ENCODE data around the gene RMC1.
A peak's percentile ranks its signal among the peaks of the same experiment; 100 is the strongest.
"Not testable (repeated sequence)": the region's sequence is repeated elsewhere in the genome, so short reads cannot be mapped to it uniquely, and the experiment has no call there.

RMC1 gene

DNA sequence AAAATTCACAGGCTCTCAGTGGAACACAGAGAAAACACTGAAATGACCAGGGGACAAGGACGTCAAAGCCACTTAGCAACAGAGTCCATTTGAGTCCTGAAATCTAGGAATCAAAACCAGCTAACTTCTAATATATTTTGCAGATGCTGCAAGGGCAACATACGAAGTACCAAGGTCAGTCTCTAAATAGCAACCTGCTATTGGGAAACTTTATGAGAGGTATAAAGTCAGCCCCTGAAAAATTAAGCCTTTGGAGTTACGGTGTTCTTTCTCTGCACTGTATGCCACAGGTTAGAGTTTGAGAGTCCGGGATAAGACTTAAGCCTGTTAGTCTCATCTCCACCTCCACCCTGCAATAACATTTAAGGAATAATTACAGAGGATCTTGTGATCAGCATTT lies 69.7 kb downstream of the RMC1 start:
- Histone ChIP-seq H3K56ac (ENCODE audit: low read length) (no peak overlapping the region), H3K9ac (ENCODE audit: low read length) (no peak overlapping the region), H3K4me2 (ENCODE audit: low read length) (no peak overlapping the region), H3K4me3 (ENCODE audit: low read length) (no peak overlapping the region), H2BK120ac (ENCODE audit: low read depth, low read length) (no peak overlapping the region), H3K79me2 (ENCODE audit: control insufficient read depth, insufficient read depth, low read length) (peaks cover 3% of the 10 kb centered on the region), H3K27me3 (ENCODE audit: insufficient read depth, low read length, poor library complexity) (no peaks in the 10 kb centered on the region), H2BK15ac (replicated peaks; ENCODE audit: low read depth) (no peak overlapping the region), H3K27ac (ENCODE audit: low read depth, low read length) (no peak overlapping the region), H3K4me1 (ENCODE audit: control insufficient read depth, low read depth, low read length) (no peaks in the 10 kb centered on the region), H3K79me1 (ENCODE audit: low read length) (peaks cover 7% of the 10 kb centered on the region), H3K18ac (ENCODE audit: low read length) (no peak overlapping the region), H4K5ac (ENCODE audit: low read length) (no peak overlapping the region), H3K4ac (ENCODE audit: low read depth, low read length) (no peak overlapping the region), H2BK5ac (ENCODE audit: low read length) (no peak overlapping the region), H2AK5ac (ENCODE audit: low read length) (no peak overlapping the region), H3K36me3 (ENCODE audit: control insufficient read depth, insufficient read depth, low read length) (peaks cover 8% of the 10 kb centered on the region), H3K23ac (ENCODE audit: low read length) (no peak overlapping the region), H4K8ac (ENCODE audit: low read depth, low read length) (no peak overlapping the region)
- WGBS (ENCODE audit: extremely low coverage, insufficient coverage, low lambda C conversion rate): no CpG with 5 or more reads among the region's 4 CpGs
- DNase-seq: no peak

DNA sequence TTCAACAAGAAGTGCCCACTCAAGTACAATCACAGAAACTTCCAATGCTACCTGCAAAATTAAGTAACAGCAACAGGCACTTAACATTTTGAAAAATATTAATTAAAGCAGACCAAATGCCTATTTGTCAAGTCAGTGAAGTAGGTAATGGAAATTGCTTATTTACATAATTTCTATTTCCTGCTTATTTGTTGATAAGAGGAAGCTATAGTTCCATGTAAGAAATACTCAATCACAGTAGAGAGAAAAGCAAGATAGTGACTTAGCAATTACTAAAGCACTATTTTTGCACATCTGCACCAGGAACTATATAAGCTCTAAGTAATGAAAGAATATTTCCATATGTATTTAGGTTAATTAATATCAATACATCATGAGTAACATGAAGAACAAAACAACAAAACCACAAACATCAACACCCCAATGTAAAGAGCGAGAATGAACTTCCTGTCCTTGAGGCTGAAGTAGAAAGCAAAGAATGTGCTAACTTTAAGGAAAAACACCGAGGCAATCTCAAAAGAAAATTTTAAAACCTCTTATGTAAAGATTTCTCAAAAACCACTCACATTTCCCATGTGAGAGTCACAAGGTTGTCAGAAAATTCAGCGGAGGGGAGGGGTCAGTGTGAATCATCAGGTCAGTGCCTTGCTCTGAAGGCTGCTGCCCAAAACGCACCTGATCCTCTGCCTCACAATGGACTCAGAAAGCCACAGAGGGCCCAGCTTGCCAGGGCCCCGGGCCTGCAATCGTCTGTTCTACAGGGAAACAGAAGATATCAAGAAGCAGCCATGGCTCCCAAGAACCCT lies 70.5 kb downstream of the RMC1 start:
- WGBS (ENCODE audit: extremely low coverage, insufficient coverage, low lambda C conversion rate): no CpG with 5 or more reads among the region's 6 CpGs

DNA sequence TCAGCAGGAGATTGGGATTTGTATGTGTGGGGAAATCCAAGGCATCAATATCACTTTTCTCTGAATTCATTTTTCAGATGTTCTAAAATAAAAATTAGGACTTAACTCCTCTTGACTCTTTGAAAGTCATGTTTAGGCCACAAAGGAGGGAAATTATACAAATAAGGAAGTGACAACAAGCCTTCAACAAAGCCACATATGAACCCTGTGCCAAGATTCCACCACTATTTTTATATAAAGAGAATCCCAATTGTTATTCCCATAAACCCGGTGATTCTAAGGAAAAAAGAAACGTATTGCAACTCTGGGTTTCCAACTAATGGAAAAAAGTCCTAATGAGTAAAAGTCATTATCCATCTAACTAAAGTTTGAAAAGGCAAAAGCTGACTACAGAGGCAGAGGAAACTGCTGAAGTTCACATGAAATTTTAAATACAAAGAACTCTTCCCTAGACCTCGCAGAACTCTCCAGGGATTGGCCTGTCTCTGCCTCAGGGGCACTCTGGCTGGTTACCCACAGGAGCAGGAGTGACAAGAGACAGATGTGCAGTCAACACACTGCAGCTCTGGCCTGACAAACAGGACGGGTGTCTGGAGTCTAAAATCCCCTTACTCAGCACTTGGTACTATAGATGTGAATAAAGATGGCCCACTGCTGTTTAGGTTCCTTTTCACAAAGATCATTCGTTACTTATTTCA lies 71.4 kb downstream of the RMC1 start:
- Histone ChIP-seq H3K18ac (ENCODE audit: low read length) (no peak overlapping the region), H3K56ac (ENCODE audit: low read length) (no peak overlapping the region), H3K79me1 (ENCODE audit: low read length) (peaks cover 18% of the 10 kb centered on the region), H2AK5ac (ENCODE audit: low read length) (no peak overlapping the region), H3K79me2 (ENCODE audit: control insufficient read depth, insufficient read depth, low read length) (peaks cover 14% of the 10 kb centered on the region), H3K36me3 (ENCODE audit: control insufficient read depth, insufficient read depth, low read length) (peaks cover 6% of the 10 kb centered on the region), H2BK15ac (replicated peaks; ENCODE audit: low read depth) (no peak overlapping the region), H3K4me3 (ENCODE audit: low read length) (no peak overlapping the region), H2BK5ac (ENCODE audit: low read length) (no peak overlapping the region), H3K9ac (ENCODE audit: low read length) (no peak overlapping the region), H3K4ac (ENCODE audit: low read depth, low read length) (no peak overlapping the region), H3K27me3 (ENCODE audit: insufficient read depth, low read length, poor library complexity) (no peaks in the 10 kb centered on the region), H3K23ac (ENCODE audit: low read length) (no peak overlapping the region), H3K4me2 (ENCODE audit: low read length) (no peak overlapping the region), H3K4me1 (ENCODE audit: control insufficient read depth, low read depth, low read length) (no peaks in the 10 kb centered on the region), H3K27ac (ENCODE audit: low read depth, low read length) (no peak overlapping the region), H2BK120ac (ENCODE audit: low read depth, low read length) (no peak overlapping the region), H4K8ac (ENCODE audit: low read depth, low read length) (no peak overlapping the region), H4K5ac (ENCODE audit: low read length) (no peak overlapping the region)
- no CpG with 5 or more reads among the region's 5 CpGs for WGBS (ENCODE audit: extremely low coverage, insufficient coverage, low lambda C conversion rate)
- DNase-seq: peak; percentile 42

More for the DNA sequence above, 70.5 kb downstream of the RMC1 start:
- H2BK120ac ChIP-seq (ENCODE audit: low read depth, low read length): no peak overlapping the region
- no peak overlapping the region for H2AK5ac ChIP-seq (ENCODE audit: low read length)
- H3K18ac ChIP-seq (ENCODE audit: low read length): no peak overlapping the region
- H3K23ac ChIP-seq (ENCODE audit: low read length): no peak overlapping the region
- no peaks in the 10 kb centered on the region for H3K4me1 ChIP-seq (ENCODE audit: control insufficient read depth, low read depth, low read length)
- H2BK15ac ChIP-seq (replicated peaks; ENCODE audit: low read depth): no peak overlapping the region
- no peak overlapping the region for H4K8ac ChIP-seq (ENCODE audit: low read depth, low read length)
- no peak overlapping the region for H3K4me3 ChIP-seq (ENCODE audit: low read length)
- no peak overlapping the region for H4K5ac ChIP-seq (ENCODE audit: low read length)
- no peak overlapping the region for H3K27ac ChIP-seq (ENCODE audit: low read depth, low read length)
- H3K36me3 ChIP-seq (ENCODE audit: control insufficient read depth, insufficient read depth, low read length): peaks cover 8% of the 10 kb centered on the region
- DNase-seq: peak; percentile 55
- no peaks in the 10 kb centered on the region for H3K27me3 ChIP-seq (ENCODE audit: insufficient read depth, low read length, poor library complexity)
- H3K79me1 ChIP-seq (ENCODE audit: low read length): peaks cover 14% of the 10 kb centered on the region
- H2BK5ac ChIP-seq (ENCODE audit: low read length): no peak overlapping the region
- H3K4ac ChIP-seq (ENCODE audit: low read depth, low read length): no peak overlapping the region
- H3K56ac ChIP-seq (ENCODE audit: low read length): no peak overlapping the region
- H3K79me2 ChIP-seq (ENCODE audit: control insufficient read depth, insufficient read depth, low read length): peaks cover 10% of the 10 kb centered on the region
- no peak overlapping the region for H3K4me2 ChIP-seq (ENCODE audit: low read length)
- H3K9ac ChIP-seq (ENCODE audit: low read length): no peak overlapping the region

DNA sequence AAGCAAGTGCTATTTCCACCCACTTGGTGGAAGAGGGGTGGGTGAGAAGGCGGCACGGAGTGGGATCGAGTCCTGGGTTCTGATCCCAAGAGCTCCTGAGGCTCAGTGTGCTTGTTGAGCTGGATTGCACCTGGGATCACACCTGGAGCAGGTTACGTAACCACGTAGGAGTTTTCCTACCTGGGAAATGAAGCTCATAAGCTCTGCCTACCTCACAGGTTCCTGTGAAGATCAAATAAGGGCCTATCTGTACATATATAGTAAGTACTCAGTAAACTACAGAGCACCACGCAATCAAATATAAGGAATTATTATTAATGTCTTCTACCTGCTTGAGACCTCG lies 72.0 kb downstream of the RMC1 start:
- H3K56ac ChIP-seq (ENCODE audit: low read length): no peak overlapping the region
- no peak overlapping the region for H3K27ac ChIP-seq (ENCODE audit: low read depth, low read length)
- peaks cover 5% of the 10 kb centered on the region for H3K36me3 ChIP-seq (ENCODE audit: control insufficient read depth, insufficient read depth, low read length)
- no peak overlapping the region for H2BK15ac ChIP-seq (replicated peaks; ENCODE audit: low read depth)
- no peak for DNase-seq
- H3K79me2 ChIP-seq (ENCODE audit: control insufficient read depth, insufficient read depth, low read length): peaks cover 18% of the 10 kb centered on the region
- H4K8ac ChIP-seq (ENCODE audit: low read depth, low read length): no peak overlapping the region
- no peak overlapping the region for H2BK5ac ChIP-seq (ENCODE audit: low read length)
- H2BK120ac ChIP-seq (ENCODE audit: low read depth, low read length): no peak overlapping the region
- H3K79me1 ChIP-seq (ENCODE audit: low read length): peaks cover 21% of the 10 kb centered on the region
- no peak overlapping the region for H3K4ac ChIP-seq (ENCODE audit: low read depth, low read length)
- H2AK5ac ChIP-seq (ENCODE audit: low read length): no peak overlapping the region
- H3K4me1 ChIP-seq (ENCODE audit: control insufficient read depth, low read depth, low read length): no peaks in the 10 kb centered on the region
- no peak overlapping the region for H3K4me2 ChIP-seq (ENCODE audit: low read length)
- H4K5ac ChIP-seq (ENCODE audit: low read length): no peak overlapping the region
- H3K27me3 ChIP-seq (ENCODE audit: insufficient read depth, low read length, poor library complexity): no peaks in the 10 kb centered on the region
- H3K9ac ChIP-seq (ENCODE audit: low read length): no peak overlapping the region
- WGBS (ENCODE audit: extremely low coverage, insufficient coverage, low lambda C conversion rate): no CpG with 5 or more reads among the region's 7 CpGs
- H3K23ac ChIP-seq (ENCODE audit: low read length): no peak overlapping the region
- H3K18ac ChIP-seq (ENCODE audit: low read length): no peak overlapping the region
- no peak overlapping the region for H3K4me3 ChIP-seq (ENCODE audit: low read length)

DNA sequence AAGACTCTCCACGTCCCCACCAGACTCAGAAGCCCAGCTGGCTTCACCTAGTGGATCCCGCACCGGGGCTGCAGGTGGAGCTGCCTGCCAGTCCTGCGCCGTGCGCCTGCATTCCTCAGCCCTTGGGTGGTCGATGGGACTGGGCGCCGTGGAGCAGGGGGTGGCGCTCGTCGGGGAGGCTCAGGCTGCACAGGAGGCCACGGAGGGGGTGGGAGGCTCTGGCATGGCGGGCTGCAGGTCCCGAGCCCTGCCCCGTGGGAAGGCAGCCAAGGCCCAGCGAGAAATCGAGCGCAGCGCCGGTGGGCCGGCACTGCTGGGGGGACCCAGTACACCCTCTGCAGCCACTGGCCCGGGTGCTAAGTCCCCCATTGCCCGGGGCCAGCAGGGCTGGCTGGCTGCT lies 74.2 kb downstream of the RMC1 start:
- DNase-seq; H3K56ac ChIP-seq (ENCODE audit: low read length); H3K27ac ChIP-seq (ENCODE audit: low read depth, low read length); H3K18ac ChIP-seq (ENCODE audit: low read length); H2AK5ac ChIP-seq (ENCODE audit: low read length); H2BK5ac ChIP-seq (ENCODE audit: low read length); H3K9ac ChIP-seq (ENCODE audit: low read length); H2BK15ac ChIP-seq (replicated peaks; ENCODE audit: low read depth); H4K5ac ChIP-seq (ENCODE audit: low read length); H3K4me3 ChIP-seq (ENCODE audit: low read length); H4K8ac ChIP-seq (ENCODE audit: low read depth, low read length); H3K23ac ChIP-seq (ENCODE audit: low read length); H3K36me3 ChIP-seq (ENCODE audit: control insufficient read depth, insufficient read depth, low read length); H3K4ac ChIP-seq (ENCODE audit: low read depth, low read length); H3K4me1 ChIP-seq (ENCODE audit: control insufficient read depth, low read depth, low read length); H2BK120ac ChIP-seq (ENCODE audit: low read depth, low read length); H3K27me3 ChIP-seq (ENCODE audit: insufficient read depth, low read length, poor library complexity); H3K4me2 ChIP-seq (ENCODE audit: low read length): not testable (repeated sequence)
- WGBS (ENCODE audit: extremely low coverage, insufficient coverage, low lambda C conversion rate): no CpG with 5 or more reads among the region's 24 CpGs
- Histone ChIP-seq H3K79me2 (ENCODE audit: control insufficient read depth, insufficient read depth, low read length) (peaks cover 32% of the 10 kb centered on the region), H3K79me1 (ENCODE audit: low read length) (peaks cover 30% of the 10 kb centered on the region)

All from mesendoderm (in vitro differentiated cells).